Stimulated activated CD4-positive, alpha-beta T cell treated with anti-CD3 and anti-CD28 coated beads, Interleukin-12 subunit alpha, Interleukin-12 subunit beta, amount 100 ng/mL, for 4 hours (primary cell): ENCODE data around the gene RIMKLB.
"Not testable (repeated sequence)": the region's sequence is repeated elsewhere in the genome, so short reads cannot be mapped to it uniquely, and the experiment has no call there.

Experiments
- DNase-seq: peaks from one replicate; pipeline ENCODE4 v3.0.0-alpha.2; 2020

RIMKLB gene

GRCh38 chr12:8779862-8780261 lies 82.1 kb downstream of the RIMKLB start:
- no peak for DNase-seq

- no peak for DNase-seq
These were observed 82.6 kb downstream of the RIMKLB start for GRCh38 chr12:8780389-8780788.

- no peak for DNase-seq
These were observed 83.8 kb downstream of the RIMKLB start for GRCh38 chr12:8781381-8782127.

- DNase-seq = no peak
These were observed 86.6 kb downstream of the RIMKLB start for GRCh38 chr12:8784290-8784888.

- no peak for DNase-seq
These were observed 87.7 kb downstream of the RIMKLB start for GRCh38 chr12:8785499-8785898.

GRCh38 chr12:8787206-8787605 lies 89.4 kb downstream of the RIMKLB start:
- DNase-seq = not testable (repeated sequence)

- not testable (repeated sequence) for DNase-seq
These were observed 90.9 kb downstream of the RIMKLB start for GRCh38 chr12:8788706-8789105.

GRCh38 chr12:8789341-8790013 lies 91.7 kb downstream of the RIMKLB start:
- not testable (repeated sequence) for DNase-seq

GRCh38 chr12:8793226-8793625 lies 95.4 kb downstream of the RIMKLB start:
- DNase-seq = not testable (repeated sequence)

- not testable (repeated sequence) for DNase-seq
These were observed 96.8 kb downstream of the RIMKLB start for GRCh38 chr12:8794611-8795010.

GRCh38 chr12:8796831-8797626 lies 99.2 kb downstream of the RIMKLB start:
- DNase-seq = no peak

- DNase-seq = not testable (repeated sequence)
These were observed 103.4 kb downstream of the RIMKLB start for GRCh38 chr12:8801213-8801612.

- not testable (repeated sequence) for DNase-seq
These were observed 107.0 kb downstream of the RIMKLB start for GRCh38 chr12:8804833-8805232.

GRCh38 chr12:8805487-8805886 lies 107.7 kb downstream of the RIMKLB start:
- DNase-seq = not testable (repeated sequence)

GRCh38 chr12:8807084-8807483 lies 109.3 kb downstream of the RIMKLB start:
- DNase-seq = not testable (repeated sequence)

- not testable (repeated sequence) for DNase-seq
These were observed 112.3 kb downstream of the RIMKLB start for GRCh38 chr12:8810112-8810511.

GRCh38 chr12:8813572-8814357 lies 116.0 kb downstream of the RIMKLB start:
- no peak for DNase-seq

GRCh38 chr12:8816448-8817050 lies 118.8 kb downstream of the RIMKLB start:
- DNase-seq = no peak

GRCh38 chr12:8817856-8818255 lies 120.1 kb downstream of the RIMKLB start:
- no peak for DNase-seq

GRCh38 chr12:8818526-8818925 lies 120.7 kb downstream of the RIMKLB start:
- DNase-seq = no peak

- no peak for DNase-seq
These were observed 121.8 kb downstream of the RIMKLB start for GRCh38 chr12:8819666-8819980.
